BLaER1 treated with 17β-estradiol and CSF1 and Interleukin-3, amounts not matched to agents 10 nM and 100 nM (cell line): ENCODE data around the gene RPL36A.
A peak's percentile ranks its signal among the peaks of the same experiment; 100 is the strongest.

Experiments
- H3K27ac ChIP-seq, 11 experiments: shearing (Covaris generic); formaldehyde crosslinking; 2 replicates each; pipeline ENCODE4 v1.8.1; 2022
- H3K27me3 ChIP-seq, 11 experiments: shearing (Covaris generic); formaldehyde crosslinking; 2 replicates each; pipeline ENCODE4 v1.8.1; 2022
- H3K36me3 ChIP-seq, 11 experiments: shearing (Covaris generic); formaldehyde crosslinking; 2 replicates each; pipeline ENCODE4 v1.8.1; 2022
- H3K4me1 ChIP-seq, 10 experiments: shearing (Covaris generic); formaldehyde crosslinking; 2 replicates each; pipeline ENCODE4 v1.8.1; 2022
- H3K4me2 ChIP-seq, 11 experiments: shearing (Covaris generic); formaldehyde crosslinking; 2 replicates each; pipeline ENCODE4 v1.8.1; 2022
- H3K4me3 ChIP-seq, 10 experiments: shearing (Covaris generic); formaldehyde crosslinking; 2 replicates each; pipeline ENCODE4 v1.8.1; 2022
- H3K9ac ChIP-seq, 11 experiments: shearing (Covaris generic); formaldehyde crosslinking; 2 replicates each; pipeline ENCODE4 v1.8.1; 2022
- H3K9me3 ChIP-seq, 11 experiments: shearing (Covaris generic); formaldehyde crosslinking; replicated peaks in 1 of 11; 2 replicates each; pipeline ENCODE4 v1.8.1; 2022
- H4K20me1 ChIP-seq, 11 experiments: shearing (Covaris generic); formaldehyde crosslinking; 2 replicates each; pipeline ENCODE4 v1.8.1; 2022
- Cebpa-rat ChIP-seq, 11 experiments: shearing (Covaris generic); IDR thresholded peaks; 2 replicates each; pipeline ENCODE4 v1.8.1; 2022

Gene RPL36A

DNA sequence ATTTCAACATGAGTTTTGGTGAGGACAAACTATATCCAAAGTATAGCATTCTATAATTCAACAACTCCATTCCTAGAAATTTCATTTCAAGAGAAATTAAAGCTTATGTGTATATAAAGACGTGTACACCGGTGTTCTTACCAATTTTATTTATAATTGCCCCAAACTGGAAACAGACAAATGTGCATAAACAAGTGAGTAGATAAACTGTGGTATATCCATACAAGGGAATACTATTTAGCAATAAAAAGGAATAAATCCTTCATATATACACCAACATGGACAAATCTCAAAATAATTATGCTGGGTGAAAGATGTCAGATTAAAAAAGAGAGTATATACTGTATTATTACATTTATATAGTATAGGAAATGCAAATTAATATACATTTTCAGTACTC lies 37.1 kb downstream of the RPL36A start:
- Histone ChIP-seq H3K4me3 (no peak overlapping the region), H3K9ac (no peak overlapping the region), H4K20me1 (no peaks in the 10 kb centered on the region), H3K4me1 (peaks cover 0 to 16% (median 0%) of the 10 kb centered on the region in 10 experiments; a peak in 6 of 20 replicates), H3K27ac (no peak overlapping the region), H3K36me3 (peaks cover 0 to 29% (median 4%) of the 10 kb centered on the region in 11 experiments; a peak in 6 of 22 replicates), H3K4me2 (no peak overlapping the region), H3K9me3 (peaks cover 10 to 19% (median 15%) of the 10 kb centered on the region in 11 experiments; a peak in 21 of 22 replicates), H3K27me3 (no peaks in the 10 kb centered on the region)
- TF ChIP-seq Cebpa-rat (IDR thresholded peaks at IDR 0.05) = no peak

DNA sequence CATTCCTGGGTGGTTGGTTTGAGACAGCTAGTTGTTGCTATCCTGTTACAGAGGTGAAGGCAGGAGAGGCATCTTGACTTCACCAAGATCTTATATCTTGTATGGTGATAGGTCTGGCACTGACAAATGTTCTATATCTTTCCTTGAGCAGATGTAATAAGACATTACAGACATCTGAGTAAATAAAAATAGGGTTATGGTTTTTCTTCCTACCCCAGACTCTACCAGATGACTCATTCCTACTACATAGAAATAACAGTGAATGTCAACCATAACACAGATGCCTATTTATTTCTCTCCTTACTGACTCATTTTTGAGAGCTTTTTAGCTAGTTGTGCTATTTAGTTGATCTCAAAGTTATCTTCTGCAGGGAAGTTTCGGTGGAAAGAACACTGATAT lies 39.1 kb downstream of the RPL36A start:
- Histone ChIP-seq H3K27me3 (no peaks in the 10 kb centered on the region), H3K4me3 (no peak overlapping the region), H3K4me1 (peaks cover 0 to 16% (median 0%) of the 10 kb centered on the region in 10 experiments; a peak in 6 of 20 replicates), H3K4me2 (peak overlapping the region in 2 of 11 experiments; percentile 6 to 14; a peak in 3 of 22 replicates), H3K36me3 (peaks cover 0 to 20% (median 4%) of the 10 kb centered on the region in 11 experiments; a peak in 6 of 22 replicates), H3K9ac (no peak overlapping the region), H3K9me3 (peaks cover 10 to 23% (median 18%) of the 10 kb centered on the region in 11 experiments; a peak in 21 of 22 replicates), H3K27ac (no peak overlapping the region), H4K20me1 (no peaks in the 10 kb centered on the region)
- TF ChIP-seq Cebpa-rat (IDR thresholded peaks at IDR 0.05) = no peak

DNA sequence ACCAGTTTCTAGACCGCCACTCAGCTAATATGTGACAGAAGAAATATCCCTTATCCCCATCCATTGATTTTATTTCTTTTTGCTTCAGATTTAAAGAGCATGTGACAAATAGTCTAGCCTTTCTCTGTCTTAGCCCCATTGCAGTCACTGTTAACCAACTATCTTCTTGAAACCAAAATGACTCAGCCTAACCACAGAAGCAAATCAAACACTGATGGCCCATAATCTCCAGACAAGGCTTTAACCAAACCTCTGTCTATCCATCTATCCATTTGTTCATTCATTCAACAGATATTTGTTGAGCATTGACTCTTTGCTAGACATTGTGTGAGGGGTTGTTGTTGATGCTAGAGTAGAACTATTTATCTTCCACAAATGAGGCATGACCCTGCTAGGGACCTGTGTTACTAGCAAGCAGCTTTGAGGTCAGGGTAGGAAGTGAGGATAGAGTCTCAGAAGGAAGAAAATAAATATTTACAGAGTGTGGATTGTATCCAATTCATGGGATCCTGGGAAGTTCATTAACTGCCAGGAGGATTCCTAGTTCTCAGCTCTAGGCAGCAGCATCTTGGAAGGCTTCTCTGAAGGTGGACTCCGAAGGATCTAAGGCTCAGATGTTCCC lies 39.8 kb downstream of the RPL36A start:
- Histone ChIP-seq H3K4me2 (peak overlapping the region in 2 of 11 experiments; percentile 6 to 17; a peak in 1 of 22 replicates), H3K36me3 (peaks cover 0 to 20% (median 4%) of the 10 kb centered on the region in 11 experiments; a peak in 6 of 22 replicates), H3K4me3 (no peak overlapping the region), H3K9me3 (peaks cover 10 to 23% (median 18%) of the 10 kb centered on the region in 11 experiments; a peak in 21 of 22 replicates), H3K27me3 (no peaks in the 10 kb centered on the region), H3K9ac (no peak overlapping the region), H4K20me1 (no peaks in the 10 kb centered on the region), H3K27ac (no peak overlapping the region), H3K4me1 (peaks cover 0 to 16% (median 0%) of the 10 kb centered on the region in 10 experiments; a peak in 6 of 20 replicates)
- no peak for TF ChIP-seq Cebpa-rat (IDR thresholded peaks at IDR 0.05)

DNA sequence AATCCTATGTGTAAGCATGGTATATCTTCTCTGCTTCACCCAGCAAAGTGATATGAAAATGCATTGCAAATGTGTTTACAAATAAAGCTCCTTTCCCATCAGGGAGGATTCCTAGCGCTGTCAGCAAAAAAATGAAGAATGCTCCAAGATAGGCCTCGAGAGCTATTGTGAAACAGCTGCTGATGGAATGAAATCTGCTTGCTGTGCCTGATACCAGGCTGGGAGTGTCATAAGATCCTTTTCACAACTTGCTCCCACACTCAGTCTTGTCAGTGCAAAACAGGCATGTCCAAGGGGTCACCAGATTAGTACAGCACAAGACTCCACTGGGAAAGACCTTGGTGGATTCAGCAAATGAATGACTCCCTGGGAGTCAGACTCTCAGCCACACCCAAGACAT lies 51.3 kb downstream of the RPL36A start:
- H3K9ac ChIP-seq = no peak overlapping the region
- no peaks in the 10 kb centered on the region for H3K27me3 ChIP-seq
- H3K4me2 ChIP-seq = peak overlapping the region in 1 of 11 experiments; percentile 48; a peak in 2 of 22 replicates
- H3K4me1 ChIP-seq = peaks cover 0 to 31% (median 0%) of the 10 kb centered on the region in 10 experiments; a peak in 6 of 20 replicates
- peak overlapping the region in 1 of 11 experiments; percentile 23; a peak in 1 of 22 replicates for H3K27ac ChIP-seq
- no peaks in the 10 kb centered on the region for H4K20me1 ChIP-seq
- no peak for TF ChIP-seq Cebpa-rat (IDR thresholded peaks at IDR 0.05)
- peaks cover 0 to 13% (median 0%) of the 10 kb centered on the region in 11 experiments; a peak in 3 of 22 replicates for H3K36me3 ChIP-seq
- H3K4me3 ChIP-seq = no peak overlapping the region
- peaks cover 0 to 12% (median 0%) of the 10 kb centered on the region in 11 experiments; a peak in 4 of 22 replicates for H3K9me3 ChIP-seq
